GM19324 (cell line): ENCODE data around the gene MED4.

Experiments
- ATAC-seq: cut with Tn5 transposase; IDR thresholded peaks from one replicate; pipeline ENCODE4 v1.9.1; 2021; ENCODE audit warnings: mild to moderate bottlenecking, moderate library complexity; ENCODE audit not compliant: unreplicated experiment, low FRiP score

Gene MED4

GRCh38 chr13:48040049-48040448 lies 54.9 kb downstream of the MED4 start:
- no peak for ATAC-seq

GRCh38 chr13:48038761-48039160 lies 56.1 kb downstream of the MED4 start:
- no peak for ATAC-seq

GRCh38 chr13:48037346-48038173 lies 57.3 kb downstream of the MED4 start, which contains the start of gene NUDT15:
Gene NUDT15 (plus strand): TSS chr13:48037726. CDS start chr13:48037747, 21 bp downstream.
- peak; percentile 96 for ATAC-seq

- ATAC-seq: no peak
Observed at GRCh38 chr13:48029859-48030258, 65.0 kb downstream of the MED4 start.

GRCh38 chr13:48028066-48028465 lies 66.8 kb downstream of the MED4 start:
- ATAC-seq: no peak
